22Rv1 (cell line): ENCODE measurements around the gene NRIP2.

Experiments
- ZFX ChIP-seq: fragments of 450-650 bp; IDR thresholded peaks from 2 replicates; pipeline ENCODE4 v1.6.1; 2017; ENCODE audit warnings: antibody characterized with exemption, borderline replicate concordance
- TF ChIP-seq, protein P1 (sequence below): fragments of 450-650 bp; IDR thresholded peaks from 2 replicates; pipeline ENCODE4 v1.5.1; 2017; ENCODE audit warnings: mild to moderate bottlenecking

DNA sequence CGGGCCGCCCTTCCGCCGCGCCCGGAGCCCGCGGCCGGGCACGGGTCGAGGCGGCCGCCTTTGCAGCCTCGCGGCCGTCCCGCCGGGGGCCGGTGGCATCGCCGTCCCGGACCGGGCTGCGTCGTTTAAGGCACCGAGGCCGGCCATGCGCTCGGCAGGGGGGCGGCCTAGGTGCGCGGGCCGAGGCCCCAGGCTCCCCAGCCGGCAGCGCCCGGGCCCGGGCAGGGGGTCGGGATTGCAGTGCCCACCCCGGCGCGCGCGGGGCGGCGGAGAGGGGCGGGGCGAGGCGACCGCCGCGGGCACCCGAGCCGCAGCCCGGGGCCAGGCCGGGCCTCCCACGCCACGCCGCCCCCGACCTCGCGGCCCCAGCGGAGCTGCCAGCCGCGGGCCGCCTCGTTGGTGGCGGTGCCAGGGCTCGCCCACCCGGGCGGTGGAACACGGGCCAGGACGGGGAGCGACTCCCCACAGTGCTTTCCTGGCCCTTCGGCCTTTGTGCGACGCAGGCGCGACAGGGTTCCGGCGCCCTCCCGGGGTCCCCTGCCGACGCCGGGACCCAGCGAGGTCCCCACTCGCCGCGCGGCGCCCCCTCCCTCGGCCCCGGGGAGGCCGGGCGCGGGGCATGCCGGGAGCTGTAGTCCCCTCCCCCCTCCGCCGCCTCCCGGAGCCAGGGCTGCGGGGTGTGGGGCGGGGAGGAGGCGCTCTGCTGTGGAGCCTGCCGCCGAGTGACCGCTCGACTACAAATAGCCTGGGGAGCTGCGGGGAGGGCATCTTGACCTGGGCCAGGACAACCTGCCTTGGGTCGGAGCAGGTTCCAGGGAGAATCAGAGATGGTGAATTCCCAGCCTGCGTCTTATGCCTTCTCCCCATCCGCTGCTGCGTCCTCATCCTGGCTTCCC lies 39.3 kb downstream of the NRIP2 start:
- TF ChIP-seq, protein P1, sequence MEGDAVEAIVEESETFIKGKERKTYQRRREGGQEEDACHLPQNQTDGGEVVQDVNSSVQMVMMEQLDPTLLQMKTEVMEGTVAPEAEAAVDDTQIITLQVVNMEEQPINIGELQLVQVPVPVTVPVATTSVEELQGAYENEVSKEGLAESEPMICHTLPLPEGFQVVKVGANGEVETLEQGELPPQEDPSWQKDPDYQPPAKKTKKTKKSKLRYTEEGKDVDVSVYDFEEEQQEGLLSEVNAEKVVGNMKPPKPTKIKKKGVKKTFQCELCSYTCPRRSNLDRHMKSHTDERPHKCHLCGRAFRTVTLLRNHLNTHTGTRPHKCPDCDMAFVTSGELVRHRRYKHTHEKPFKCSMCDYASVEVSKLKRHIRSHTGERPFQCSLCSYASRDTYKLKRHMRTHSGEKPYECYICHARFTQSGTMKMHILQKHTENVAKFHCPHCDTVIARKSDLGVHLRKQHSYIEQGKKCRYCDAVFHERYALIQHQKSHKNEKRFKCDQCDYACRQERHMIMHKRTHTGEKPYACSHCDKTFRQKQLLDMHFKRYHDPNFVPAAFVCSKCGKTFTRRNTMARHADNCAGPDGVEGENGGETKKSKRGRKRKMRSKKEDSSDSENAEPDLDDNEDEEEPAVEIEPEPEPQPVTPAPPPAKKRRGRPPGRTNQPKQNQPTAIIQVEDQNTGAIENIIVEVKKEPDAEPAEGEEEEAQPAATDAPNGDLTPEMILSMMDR, result no peak
- TF ChIP-seq ZFX, result no peak
